ENCODE results near the gene ERC2. TPM values are rescaled to one million over a fixed set of nuclear protein-coding genes. Genes with fewer than 3 reads are reported as not detected.

The ERC2 gene
- polyA plus RNA-seq, 3 donors: not detected

GRCh38 chr3:56342475-56342874 lies 125.8 kb downstream of the ERC2 start:
- no peaks in the 10 kb centered on the region for H3K4me1 Mint-ChIP-seq
- no peak overlapping the region for H3K9ac ChIP-seq (ENCODE audit: insufficient read depth, low read length, poor library complexity, severe bottlenecking)
- no peaks in the 10 kb centered on the region for H3K27me3 ChIP-seq (ENCODE audit: control insufficient read depth in 2 of 2, insufficient read depth in 2 of 2, low read length in 2 of 2)
- no peaks in the 10 kb centered on the region for H3K36me3 Mint-ChIP-seq
- TF ChIP-seq CTCF (IDR thresholded peaks at IDR 0.05): no peak
- H3K36me3 ChIP-seq (replicated peaks in 1 of 2; ENCODE audit: control insufficient read depth in 1 of 2, insufficient read depth in 2 of 2, low read length in 2 of 2): no peaks in the 10 kb centered on the region
- no peaks in the 10 kb centered on the region for H4K20me1 ChIP-seq (ENCODE audit: insufficient read depth, low read length)
- no peak overlapping the region for H2AFZ ChIP-seq (ENCODE audit: insufficient read depth, low read depth, low read length, poor library complexity, severe bottlenecking)
- H3K4me2 ChIP-seq (replicated peaks; ENCODE audit: extremely low read depth, low read length, poor library complexity, severe bottlenecking): no peak overlapping the region
- peaks cover 0 to 2% (median 0%) of the 10 kb centered on the region in 7 donors for H3K9me3 Mint-ChIP-seq
- no peak overlapping the region for H3K27ac ChIP-seq (ENCODE audit: low read depth in 1 of 2, low read length in 2 of 2)
- no peak overlapping the region for H3K4me3 ChIP-seq (replicated peaks in 1 of 3; ENCODE audit: low read depth in 2 of 3, low read length in 3 of 3)
- peaks cover 1 to 6% (median 2%) of the 10 kb centered on the region in 3 donors for H3K27me3 Mint-ChIP-seq (ENCODE audit: low read depth in 3 of 3)
- DNase-seq: no peak
- no peak overlapping the region for H3K4me3 Mint-ChIP-seq
- no peaks in the 10 kb centered on the region for H3K79me2 ChIP-seq (ENCODE audit: insufficient read depth, low read length)
- no peaks in the 10 kb centered on the region for H3K4me1 ChIP-seq (ENCODE audit: control insufficient read depth in 1 of 2, insufficient read depth in 2 of 2, low read length in 2 of 2)
- no peaks in the 10 kb centered on the region for H3K9me3 ChIP-seq (replicated peaks in 1 of 2; ENCODE audit: control insufficient read depth in 1 of 2, insufficient read depth in 1 of 2, low read length in 2 of 2)
- no peak overlapping the region for H3K27ac Mint-ChIP-seq
- no CpG with 5 or more reads among the region's 2 CpGs for WGBS (ENCODE audit: insufficient coverage)
- intact Hi-C loops (cut with micrococcal nuclease): no loop called here

GRCh38 chr3:56339671-56340070 lies 128.6 kb downstream of the ERC2 start:
- no peak overlapping the region for H3K27ac ChIP-seq (ENCODE audit: low read depth in 1 of 2, low read length in 2 of 2)
- Mint-ChIP-seq H3K4me3 (no peak overlapping the region), H3K36me3 (no peaks in the 10 kb centered on the region), H3K27ac (no peak overlapping the region), H3K9me3 (no peaks in the 10 kb centered on the region), H3K4me1 (no peaks in the 10 kb centered on the region), H3K27me3 (ENCODE audit: low read depth in 3 of 3) (peaks cover 1 to 3% (median 2%) of the 10 kb centered on the region in 3 donors)
- no peaks in the 10 kb centered on the region for H3K4me1 ChIP-seq (ENCODE audit: control insufficient read depth in 1 of 2, insufficient read depth in 2 of 2, low read length in 2 of 2)
- H3K4me2 ChIP-seq (replicated peaks; ENCODE audit: extremely low read depth, low read length, poor library complexity, severe bottlenecking): no peak overlapping the region
- TF ChIP-seq CTCF (IDR thresholded peaks at IDR 0.05): no peak
- H3K27me3 ChIP-seq (ENCODE audit: control insufficient read depth in 2 of 2, insufficient read depth in 2 of 2, low read length in 2 of 2): no peaks in the 10 kb centered on the region
- no peak for DNase-seq
- H3K79me2 ChIP-seq (ENCODE audit: insufficient read depth, low read length): no peaks in the 10 kb centered on the region
- H3K9ac ChIP-seq (ENCODE audit: insufficient read depth, low read length, poor library complexity, severe bottlenecking): no peak overlapping the region
- no peaks in the 10 kb centered on the region for H3K36me3 ChIP-seq (replicated peaks in 1 of 2; ENCODE audit: control insufficient read depth in 1 of 2, insufficient read depth in 2 of 2, low read length in 2 of 2)
- H3K4me3 ChIP-seq (replicated peaks in 1 of 3; ENCODE audit: low read depth in 2 of 3, low read length in 3 of 3): no peak overlapping the region
- intact Hi-C loops (cut with micrococcal nuclease): no loop called here
- H2AFZ ChIP-seq (ENCODE audit: insufficient read depth, low read depth, low read length, poor library complexity, severe bottlenecking): no peak overlapping the region
- 100% methylated on average over 1 of the region's 4 CpGs for WGBS (ENCODE audit: insufficient coverage)
- H4K20me1 ChIP-seq (ENCODE audit: insufficient read depth, low read length): no peaks in the 10 kb centered on the region
- H3K9me3 ChIP-seq (replicated peaks in 1 of 2; ENCODE audit: control insufficient read depth in 1 of 2, insufficient read depth in 1 of 2, low read length in 2 of 2): no peaks in the 10 kb centered on the region

All from CD14-positive monocyte (primary cell).